Spleen (tissue), 7 donors: ENCODE data around the gene TEX13D.

Source experiments
- POLR2A ChIP-seq, 3 donors: fragments of 450-650 bp; IDR thresholded peaks; one replicate each; pipeline ENCODE4 v1.5.1; 2017; ENCODE audit warnings: antibody characterized with exemption in 3 of 3, mild to moderate bottlenecking in 1 of 3
- TF ChIP-seq, protein P1 (sequence below), 11 experiments: fragments of 200-600 bp in 7 of 11; fragments of 450-650 bp in 4 of 11; sonication (generic) in 4 of 11; IDR thresholded peaks in 8 of 11; conservative IDR thresholded peaks in 3 of 11; 1 replicate in 7 of 11; 2 replicates in 4 of 11; pipeline versions ENCODE4 v1.4.0 to v1.8.0; 2016 to 2021; ENCODE audit warnings: antibody characterized with exemption in 11 of 11, inconsistent platforms in 4 of 11, mild to moderate bottlenecking in 1 of 11
- donor health status: DM: no; HTN: no; CAD: no; lungs with moderate emphysema.
- donor health status: DM: no; HTN: no; CAD: no.
- donor health status: DM: no; HTN: no; CAD: no.

DNA sequence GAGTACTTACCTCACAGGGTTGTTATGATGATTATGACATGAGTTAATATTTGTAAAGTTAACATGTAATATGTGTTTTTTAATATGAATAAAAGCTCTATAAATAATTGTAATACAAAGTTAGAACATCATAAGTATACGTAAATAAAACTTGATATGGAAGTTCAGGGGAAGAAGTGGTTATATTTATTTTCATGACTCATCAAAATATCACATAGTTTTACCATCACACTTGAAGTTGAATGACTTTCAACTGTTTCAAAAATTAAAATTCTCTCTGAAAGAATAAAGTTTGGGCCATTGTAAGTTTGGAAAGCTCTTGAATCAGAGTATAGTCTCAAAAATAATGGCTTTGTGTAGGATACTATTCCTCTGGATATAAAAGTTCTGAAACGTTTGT is 22.2 kb downstream of the TEX13D start:
- TF ChIP-seq POLR2A (IDR thresholded peaks at IDR 0.05), result no peak
- TF ChIP-seq, protein P1, sequence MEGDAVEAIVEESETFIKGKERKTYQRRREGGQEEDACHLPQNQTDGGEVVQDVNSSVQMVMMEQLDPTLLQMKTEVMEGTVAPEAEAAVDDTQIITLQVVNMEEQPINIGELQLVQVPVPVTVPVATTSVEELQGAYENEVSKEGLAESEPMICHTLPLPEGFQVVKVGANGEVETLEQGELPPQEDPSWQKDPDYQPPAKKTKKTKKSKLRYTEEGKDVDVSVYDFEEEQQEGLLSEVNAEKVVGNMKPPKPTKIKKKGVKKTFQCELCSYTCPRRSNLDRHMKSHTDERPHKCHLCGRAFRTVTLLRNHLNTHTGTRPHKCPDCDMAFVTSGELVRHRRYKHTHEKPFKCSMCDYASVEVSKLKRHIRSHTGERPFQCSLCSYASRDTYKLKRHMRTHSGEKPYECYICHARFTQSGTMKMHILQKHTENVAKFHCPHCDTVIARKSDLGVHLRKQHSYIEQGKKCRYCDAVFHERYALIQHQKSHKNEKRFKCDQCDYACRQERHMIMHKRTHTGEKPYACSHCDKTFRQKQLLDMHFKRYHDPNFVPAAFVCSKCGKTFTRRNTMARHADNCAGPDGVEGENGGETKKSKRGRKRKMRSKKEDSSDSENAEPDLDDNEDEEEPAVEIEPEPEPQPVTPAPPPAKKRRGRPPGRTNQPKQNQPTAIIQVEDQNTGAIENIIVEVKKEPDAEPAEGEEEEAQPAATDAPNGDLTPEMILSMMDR (IDR thresholded peaks at IDR 0.05 in 8 of 11, conservative IDR thresholded peaks at IDR 0.05 in 3 of 11), result no peak
